Activated CD8-positive, alpha-beta memory T cell treated with anti-CD3 and anti-CD28 coated beads, Interleukin-2, amount 50 U/mL, for 1 hour (primary cell): ENCODE measurements around the gene WFDC2.
A peak's percentile ranks its signal among the peaks of the same experiment; 100 is the strongest.

Source experiments
- DNase-seq: peaks from one replicate; pipeline ENCODE4 v3.0.0-alpha.2; 2020; ENCODE audit errors: extremely low read depth

The WFDC2 gene

GRCh38 chr20:45469336-45470261 is at the start of gene WFDC2:
WFDC2 (plus strand) TSS chr20:45469753; CDS start chr20:45469782, 29 bp downstream.
- no peak for DNase-seq

- DNase-seq, result no peak
Observed at GRCh38 chr20:45420125-45420524, 49.4 kb upstream of the WFDC2 start.

- no peak for DNase-seq
Observed at GRCh38 chr20:45423700-45424099, 45.9 kb upstream of the WFDC2 start.

- DNase-seq, result no peak
Observed at GRCh38 chr20:45425561-45425960, 44.0 kb upstream of the WFDC2 start.

- no peak for DNase-seq
Observed at GRCh38 chr20:45426320-45427016, 43.1 kb upstream of the WFDC2 start.

- DNase-seq, result no peak
Observed at GRCh38 chr20:45427236-45428149, 42.1 kb upstream of the WFDC2 start.

GRCh38 chr20:45429618-45430017 is 39.9 kb upstream of the WFDC2 start:
- no peak for DNase-seq

- DNase-seq, result no peak
Observed at GRCh38 chr20:45432294-45432693, 37.3 kb upstream of the WFDC2 start.

GRCh38 chr20:45433316-45433715 is 36.2 kb upstream of the WFDC2 start:
- no peak for DNase-seq

- DNase-seq, result no peak
Observed at GRCh38 chr20:45433976-45434375, 35.6 kb upstream of the WFDC2 start.

- DNase-seq, result peak; percentile 57
Observed at GRCh38 chr20:45436732-45437485, 32.6 kb upstream of the WFDC2 start.

GRCh38 chr20:45440424-45440823 is 29.1 kb upstream of the WFDC2 start:
- no peak for DNase-seq

GRCh38 chr20:45440891-45441685 is 28.5 kb upstream of the WFDC2 start:
- no peak for DNase-seq

GRCh38 chr20:45441746-45442145 is 27.8 kb upstream of the WFDC2 start:
- DNase-seq, result no peak

GRCh38 chr20:45444050-45444449 is 25.5 kb upstream of the WFDC2 start:
- DNase-seq, result no peak

GRCh38 chr20:45445805-45446562 is 23.6 kb upstream of the WFDC2 start:
- no peak for DNase-seq

- no peak for DNase-seq
Observed at GRCh38 chr20:45448270-45448669, 21.3 kb upstream of the WFDC2 start.

- no peak for DNase-seq
Observed at GRCh38 chr20:45449528-45449927, 20.0 kb upstream of the WFDC2 start.

- DNase-seq, result no peak
Observed at GRCh38 chr20:45450097-45450818, 19.3 kb upstream of the WFDC2 start.
